HG03025 (cell line): Measurements from ENCODE around the gene NOTCH1.

Experiments
- ATAC-seq: cut with Tn5 transposase; IDR thresholded peaks from one replicate; pipeline ENCODE4 v1.9.1; 2021; ENCODE audit warnings: mild to moderate bottlenecking, moderate library complexity; ENCODE audit not compliant: unreplicated experiment, low FRiP score

The NOTCH1 gene

DNA sequence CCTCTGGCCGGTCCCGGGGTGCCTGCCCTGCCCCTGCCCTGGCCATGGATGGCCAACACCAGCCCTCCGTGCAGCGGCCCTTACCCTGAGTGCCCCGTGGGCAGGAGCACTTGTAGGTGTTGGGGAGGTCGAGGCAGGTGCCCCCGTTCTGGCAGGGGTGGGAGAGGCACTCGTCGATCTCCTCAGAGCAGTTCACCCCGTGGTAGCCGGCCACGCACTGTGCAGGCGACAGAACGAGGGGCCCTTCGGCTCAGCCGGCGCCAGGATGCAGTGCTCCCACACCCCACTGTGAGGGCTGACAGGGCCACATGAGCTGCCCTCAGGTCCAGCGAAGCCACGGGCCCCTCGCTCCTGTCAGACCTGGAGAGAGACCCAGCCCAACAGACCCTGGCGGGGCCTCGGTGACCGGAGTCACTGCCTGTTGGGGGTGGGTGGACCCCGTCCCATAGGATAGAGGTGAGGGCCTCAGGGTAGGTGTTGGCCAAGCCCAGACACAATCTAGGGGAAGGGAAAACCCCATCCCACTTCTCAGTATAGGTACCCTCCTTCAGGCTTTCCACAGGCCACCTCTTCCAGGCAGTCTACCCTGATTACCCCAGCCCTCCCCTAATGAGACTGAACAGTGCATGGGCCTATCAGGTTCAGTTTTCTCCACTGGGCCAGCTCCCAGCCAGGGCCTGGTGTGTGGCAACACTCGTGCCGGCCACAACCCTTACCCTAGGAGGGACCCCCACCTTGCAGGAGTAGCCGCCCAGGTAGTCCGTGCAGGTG lies 38.4 kb downstream of the NOTCH1 start:
- ATAC-seq: no peak

GRCh38 chr9:136506425-136506824 lies 39.4 kb downstream of the NOTCH1 start:
- ATAC-seq: no peak

- ATAC-seq: no peak
Measured at GRCh38 chr9:136505406-136506403, 40.1 kb downstream of the NOTCH1 start.

- no peak for ATAC-seq
Measured at GRCh38 chr9:136504512-136505348, 41.1 kb downstream of the NOTCH1 start.

- no peak for ATAC-seq
Measured at GRCh38 chr9:136502940-136503550, 42.8 kb downstream of the NOTCH1 start.

- no peak for ATAC-seq
Measured at GRCh38 chr9:136502196-136502595, 43.7 kb downstream of the NOTCH1 start.

GRCh38 chr9:136501686-136502085 lies 44.2 kb downstream of the NOTCH1 start:
- no peak for ATAC-seq

GRCh38 chr9:136499935-136500910 lies 45.6 kb downstream of the NOTCH1 start:
- ATAC-seq: no peak

GRCh38 chr9:136499071-136499934 lies 46.5 kb downstream of the NOTCH1 start:
- ATAC-seq: no peak

DNA sequence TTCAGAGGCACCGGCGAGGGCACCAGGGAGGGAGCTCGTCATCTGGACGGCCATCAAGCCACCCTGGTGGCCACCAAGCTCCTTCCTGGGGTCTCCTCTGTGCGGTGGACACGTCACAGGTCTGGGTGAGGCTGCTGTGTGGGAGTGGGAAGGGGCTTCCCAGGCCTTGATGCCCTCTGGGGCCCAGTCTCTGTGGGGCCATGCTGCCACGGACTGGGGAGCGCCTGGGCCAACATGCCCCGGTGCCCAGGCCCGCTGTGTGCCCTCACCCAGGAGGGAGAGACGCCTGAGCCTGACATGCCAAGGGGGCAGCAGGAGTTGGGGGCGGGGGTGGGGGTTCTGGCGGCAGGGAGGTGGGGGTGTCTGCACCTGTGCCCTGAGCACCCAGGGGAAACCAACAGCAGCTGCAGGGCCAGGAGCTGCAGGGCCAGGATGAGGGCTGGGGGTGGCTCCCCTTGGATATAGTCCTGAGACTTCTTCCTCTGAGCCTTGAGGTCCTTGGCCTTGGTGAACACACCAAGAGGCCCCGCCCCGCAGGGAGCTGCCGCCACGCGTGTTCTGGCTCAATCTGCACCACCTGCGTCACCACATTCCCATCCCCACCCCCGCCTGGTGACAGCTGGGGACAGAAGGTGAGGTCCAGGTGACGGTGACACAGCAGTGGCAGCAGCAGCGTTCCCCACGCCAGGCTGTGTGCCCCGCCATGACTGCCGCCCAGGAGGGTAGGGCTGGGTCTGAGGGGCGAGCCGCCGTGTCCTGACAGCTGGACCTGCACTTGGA lies 47.7 kb downstream of the NOTCH1 start:
- ATAC-seq: no peak

GRCh38 chr9:136496801-136497620 lies 48.8 kb downstream of the NOTCH1 start:
- no peak for ATAC-seq

DNA sequence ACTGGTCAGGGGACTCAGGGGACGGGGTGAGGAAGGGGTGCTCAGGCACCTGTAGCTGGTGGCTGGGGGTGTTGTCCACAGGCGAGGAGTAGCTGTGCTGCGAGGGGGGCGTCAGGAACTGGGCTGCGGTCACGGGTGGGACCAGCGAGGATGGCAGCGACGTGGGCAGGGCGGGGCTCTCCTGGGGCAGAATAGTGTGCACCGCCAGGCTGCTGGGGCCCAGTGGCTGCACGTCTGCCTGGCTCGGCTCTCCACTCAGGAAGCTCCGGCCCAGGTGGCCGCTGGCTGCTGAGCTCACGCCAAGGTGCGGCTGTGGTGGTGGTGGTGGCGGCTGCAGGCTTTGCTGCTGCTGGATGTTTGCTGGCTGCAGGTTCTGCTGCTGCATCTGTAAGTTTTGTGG lies 49.7 kb downstream of the NOTCH1 start:
- no peak for ATAC-seq

GRCh38 chr9:136495238-136495800 lies 50.5 kb downstream of the NOTCH1 start:
- ATAC-seq: no peak

GRCh38 chr9:136494531-136495215 lies 51.2 kb downstream of the NOTCH1 start:
- ATAC-seq: no peak

GRCh38 chr9:136494012-136494411 lies 51.8 kb downstream of the NOTCH1 start:
- ATAC-seq: no peak

DNA sequence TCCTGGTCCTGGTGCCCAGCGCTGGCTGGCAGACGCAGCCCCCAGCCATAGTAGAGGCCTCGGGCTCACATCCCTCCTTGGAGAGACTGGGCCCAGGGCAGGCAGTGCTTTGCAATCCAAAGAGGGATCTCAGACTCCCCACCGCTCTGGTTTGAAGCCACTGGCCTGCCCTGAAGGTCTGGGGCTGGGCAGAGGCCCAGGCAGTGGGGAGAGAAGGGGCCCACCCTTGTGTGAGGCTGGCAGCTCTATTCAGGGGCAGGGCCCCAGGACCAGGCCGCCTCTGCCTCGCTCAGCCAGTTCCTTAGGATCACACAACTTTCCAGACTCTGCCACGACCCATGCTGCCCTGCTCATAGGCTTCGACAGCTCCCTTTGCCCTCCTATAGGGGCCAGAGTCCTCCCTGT lies 52.3 kb downstream of the NOTCH1 start:
- ATAC-seq: no peak
